GM19452 (cell line): ENCODE data around the gene NDUFB10.

Experiments
- ATAC-seq: cut with Tn5 transposase; IDR thresholded peaks from one replicate; pipeline ENCODE4 v1.9.1; 2021; ENCODE audit not compliant: unreplicated experiment

Gene NDUFB10

GRCh38 chr16:2001035-2001434 is 41.7 kb downstream of the NDUFB10 start:
- ATAC-seq, result no peak

- no peak for ATAC-seq
These were observed 42.4 kb downstream of the NDUFB10 start for GRCh38 chr16:2001456-2002355.

- no peak for ATAC-seq
These were observed 43.3 kb downstream of the NDUFB10 start for GRCh38 chr16:2002406-2003230.

- no peak for ATAC-seq
These were observed 44.0 kb downstream of the NDUFB10 start for GRCh38 chr16:2003231-2003826.

- ATAC-seq, result no peak
These were observed 44.7 kb downstream of the NDUFB10 start for GRCh38 chr16:2003827-2004641.

- ATAC-seq, result no peak
These were observed 45.6 kb downstream of the NDUFB10 start for GRCh38 chr16:2004795-2005517.

- no peak for ATAC-seq
These were observed 46.3 kb downstream of the NDUFB10 start for GRCh38 chr16:2005646-2006045.

GRCh38 chr16:2006317-2006716 is 47.0 kb downstream of the NDUFB10 start:
- ATAC-seq, result no peak

- ATAC-seq, result no peak
These were observed 47.9 kb downstream of the NDUFB10 start for GRCh38 chr16:2007081-2007836.

- ATAC-seq, result no peak
These were observed 48.7 kb downstream of the NDUFB10 start for GRCh38 chr16:2008009-2008526.

- ATAC-seq, result no peak
These were observed 49.4 kb downstream of the NDUFB10 start for GRCh38 chr16:2008631-2009163.

- ATAC-seq, result peak; percentile 34
These were observed 49.9 kb downstream of the NDUFB10 start for GRCh38 chr16:2009164-2009711.

- ATAC-seq, result peak; percentile 87
These were observed 50.6 kb downstream of the NDUFB10 start, which contains the start of gene ZNF598 for GRCh38 chr16:2009791-2010510. ZNF598 (minus strand) TSS chr16:2009821.
